Thyroid gland (tissue), 4 donors: ENCODE results near the gene CLEC6A.
"Not testable (repeated sequence)": the region's sequence is repeated elsewhere in the genome, so short reads cannot be mapped to it uniquely, and the experiment has no call there.

ENCODE experiments used
- POLR2A ChIP-seq, 2 donors: fragments of 450-650 bp; IDR thresholded peaks; one replicate each; pipeline ENCODE4 v1.6.1; 2017; ENCODE audit warnings: antibody characterized with exemption in 2 of 2, mild to moderate bottlenecking in 2 of 2, moderate library complexity in 1 of 2
- TF ChIP-seq, protein P1 (sequence below), 6 experiments: fragments of 200-600 bp in 3 of 6; fragments of 450-650 bp in 3 of 6; sonication (generic) in 3 of 6; IDR thresholded peaks; one replicate each; pipeline ENCODE4 v1.5.1; 2016 to 2019; ENCODE audit warnings: antibody characterized with exemption in 6 of 6, mild to moderate bottlenecking in 2 of 6, inconsistent platforms in 1 of 6, moderate library complexity in 1 of 6

GRCh38 chr12:8444536-8445278 is 11.1 kb upstream of the CLEC6A start:
- not testable (repeated sequence) for TF ChIP-seq POLR2A (IDR thresholded peaks at IDR 0.05)
- TF ChIP-seq, protein P1, sequence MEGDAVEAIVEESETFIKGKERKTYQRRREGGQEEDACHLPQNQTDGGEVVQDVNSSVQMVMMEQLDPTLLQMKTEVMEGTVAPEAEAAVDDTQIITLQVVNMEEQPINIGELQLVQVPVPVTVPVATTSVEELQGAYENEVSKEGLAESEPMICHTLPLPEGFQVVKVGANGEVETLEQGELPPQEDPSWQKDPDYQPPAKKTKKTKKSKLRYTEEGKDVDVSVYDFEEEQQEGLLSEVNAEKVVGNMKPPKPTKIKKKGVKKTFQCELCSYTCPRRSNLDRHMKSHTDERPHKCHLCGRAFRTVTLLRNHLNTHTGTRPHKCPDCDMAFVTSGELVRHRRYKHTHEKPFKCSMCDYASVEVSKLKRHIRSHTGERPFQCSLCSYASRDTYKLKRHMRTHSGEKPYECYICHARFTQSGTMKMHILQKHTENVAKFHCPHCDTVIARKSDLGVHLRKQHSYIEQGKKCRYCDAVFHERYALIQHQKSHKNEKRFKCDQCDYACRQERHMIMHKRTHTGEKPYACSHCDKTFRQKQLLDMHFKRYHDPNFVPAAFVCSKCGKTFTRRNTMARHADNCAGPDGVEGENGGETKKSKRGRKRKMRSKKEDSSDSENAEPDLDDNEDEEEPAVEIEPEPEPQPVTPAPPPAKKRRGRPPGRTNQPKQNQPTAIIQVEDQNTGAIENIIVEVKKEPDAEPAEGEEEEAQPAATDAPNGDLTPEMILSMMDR (IDR thresholded peaks at IDR 0.05), result not testable (repeated sequence)
